Skeletal muscle tissue (tissue), 4 donors: Measurements from ENCODE around the gene LYL1. TPM values are rescaled to one million over a fixed set of nuclear protein-coding genes. Genes with fewer than 3 reads are reported as not detected.

Experiments used
- H3K27ac ChIP-seq: one replicate; pipeline ENCODE4 v1.7.0; 2013; ENCODE audit warnings: mild to moderate bottlenecking, low read depth, low read length, inconsistent platforms
- H3K27me3 ChIP-seq, 3 donors: one replicate each; pipeline ENCODE4 v1.7.0; 2013; ENCODE audit warnings: low read length in 3 of 3; ENCODE audit not compliant: control insufficient read depth in 3 of 3, insufficient read depth in 3 of 3
- H3K36me3 ChIP-seq, 3 donors: one replicate each; pipeline ENCODE4 v1.7.0; 2013; ENCODE audit warnings: low read length in 3 of 3; ENCODE audit not compliant: control insufficient read depth in 3 of 3, insufficient read depth in 3 of 3
- H3K4me1 ChIP-seq, 3 donors: one replicate each; pipeline ENCODE4 v1.7.0; 2013; ENCODE audit warnings: low read length in 3 of 3, mild to moderate bottlenecking in 3 of 3; ENCODE audit not compliant: control insufficient read depth in 3 of 3, insufficient read depth in 3 of 3
- H3K4me3 ChIP-seq, 3 donors: one replicate each; pipeline ENCODE4 v1.7.0; 2013; ENCODE audit warnings: low read length in 3 of 3
- H3K9ac ChIP-seq, 3 donors: one replicate each; pipeline ENCODE4 v1.7.0; 2013; ENCODE audit warnings: low read length in 3 of 3, mild to moderate bottlenecking in 3 of 3, moderate library complexity in 2 of 3, low read depth in 1 of 3
- H3K9me3 ChIP-seq, 3 donors: one replicate each; pipeline ENCODE4 v1.7.0; 2013; ENCODE audit warnings: low read length in 3 of 3; ENCODE audit not compliant: control insufficient read depth in 3 of 3
- total RNA-seq: library from RNA; depleted of rRNA; stranded (reverse); fragments of >200 nt; gene quantifications from one replicate; pipeline ENCODE4 v1.2.3, GENCODE V29; 2014
- donor health status: Osteomylitis.

LYL1 gene
- total RNA-seq, 1 donor from 2014 or later, result 13.6 TPM

DNA sequence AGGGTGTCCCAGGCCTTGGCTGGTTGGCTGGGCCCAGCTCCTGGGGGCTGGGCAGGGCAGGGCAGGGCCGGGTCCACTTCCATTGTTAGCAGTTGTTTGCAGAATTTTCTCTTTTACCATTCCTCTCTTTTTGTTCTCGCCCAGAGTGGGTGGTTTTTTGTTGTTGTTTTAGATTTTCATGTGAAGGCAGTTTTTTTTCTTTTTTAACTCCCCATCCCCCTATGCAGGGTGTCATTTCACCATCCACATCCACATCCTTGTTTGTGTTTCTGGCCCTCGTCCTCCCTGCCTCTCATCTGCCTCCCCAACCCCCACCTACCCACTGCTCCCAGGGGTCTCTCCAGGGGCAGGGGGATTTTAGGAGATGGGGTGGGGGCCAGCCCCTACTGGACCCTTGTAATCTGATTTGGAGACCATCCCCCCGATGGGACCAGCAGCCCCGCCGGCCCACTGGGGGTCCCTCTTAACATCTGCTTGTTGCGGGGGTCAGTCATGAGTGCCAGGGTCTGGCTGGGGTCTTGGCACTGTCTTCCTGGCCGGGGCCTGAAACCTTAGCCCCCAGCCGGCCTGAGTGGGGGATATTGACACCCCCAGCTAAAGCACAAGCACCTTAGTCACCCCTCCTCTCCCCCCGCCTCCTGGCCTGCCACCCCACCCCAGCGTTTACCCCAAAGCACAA lies 37.1 kb upstream of the LYL1 start:
- Histone ChIP-seq H3K9ac (no peak overlapping the region), H3K27me3 (no peaks in the 10 kb centered on the region), H3K36me3 (peaks cover 40 to 48% (median 47%) of the 10 kb centered on the region in 3 donors), H3K4me1 (peaks cover 0 to 4% (median under 1%) of the 10 kb centered on the region in 3 donors), H3K4me3 (no peak overlapping the region), H3K9me3 (no peaks in the 10 kb centered on the region), H3K27ac (no peak overlapping the region)

- no peak overlapping the region for H3K9ac ChIP-seq
- H3K4me1 ChIP-seq, result peaks cover 0 to 4% (median 4%) of the 10 kb centered on the region in 3 donors
- H3K9me3 ChIP-seq, result no peaks in the 10 kb centered on the region
- H3K36me3 ChIP-seq, result peaks cover 34 to 39% (median 38%) of the 10 kb centered on the region in 3 donors
- H3K4me3 ChIP-seq, result no peak overlapping the region
- H3K27ac ChIP-seq, result no peak overlapping the region
- no peaks in the 10 kb centered on the region for H3K27me3 ChIP-seq
Measured at GRCh38 chr19:13138916-13139198, 36.2 kb upstream of the LYL1 start.

GRCh38 chr19:13138171-13138915 lies 35.7 kb upstream of the LYL1 start:
- no peak overlapping the region for H3K9ac ChIP-seq
- no peak overlapping the region for H3K27ac ChIP-seq
- no peaks in the 10 kb centered on the region for H3K9me3 ChIP-seq
- H3K36me3 ChIP-seq, result peaks cover 34 to 36% (median 35%) of the 10 kb centered on the region in 3 donors
- no peaks in the 10 kb centered on the region for H3K27me3 ChIP-seq
- H3K4me3 ChIP-seq, result no peak overlapping the region
- H3K4me1 ChIP-seq, result peaks cover 0 to 4% (median 4%) of the 10 kb centered on the region in 3 donors

DNA sequence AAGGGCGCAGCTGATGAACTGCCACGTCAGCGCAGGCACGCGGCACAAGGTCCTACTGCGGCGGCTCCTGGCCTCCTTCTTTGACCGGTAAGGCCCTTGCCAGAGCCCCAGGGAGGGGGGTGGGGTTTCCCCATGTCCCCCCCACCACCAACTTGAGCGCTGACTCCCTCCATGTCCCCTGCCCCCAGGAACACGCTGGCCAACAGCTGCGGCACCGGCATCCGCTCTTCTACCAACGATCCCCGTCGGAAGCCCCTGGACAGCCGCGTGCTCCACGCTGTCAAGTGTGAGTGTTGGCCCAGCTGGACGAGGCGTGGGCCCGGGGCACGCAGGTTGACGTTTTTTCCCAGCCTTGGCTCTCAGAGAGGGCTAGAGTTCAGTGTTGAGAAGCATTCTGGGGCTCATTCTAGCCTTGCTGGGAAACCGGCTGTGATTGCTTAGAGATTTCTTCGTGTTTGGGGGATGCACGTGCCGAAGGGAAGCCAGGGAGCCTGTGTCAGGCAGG lies 34.7 kb upstream of the LYL1 start:
- Histone ChIP-seq H3K27me3 (no peaks in the 10 kb centered on the region), H3K36me3 (peaks cover 33 to 36% (median 36%) of the 10 kb centered on the region in 3 donors), H3K4me3 (no peak overlapping the region), H3K27ac (no peak overlapping the region), H3K4me1 (peaks cover 0 to 4% (median 0%) of the 10 kb centered on the region in 3 donors), H3K9me3 (no peaks in the 10 kb centered on the region), H3K9ac (no peak overlapping the region)

GRCh38 chr19:13135068-13136062 lies 32.7 kb upstream of the LYL1 start:
- H3K27me3 ChIP-seq, result no peaks in the 10 kb centered on the region
- H3K9ac ChIP-seq, result peak overlapping the region in 1 of 3 donors; percentile 20
- H3K9me3 ChIP-seq, result no peaks in the 10 kb centered on the region
- peaks cover 30 to 35% (median 33%) of the 10 kb centered on the region in 3 donors for H3K36me3 ChIP-seq
- no peak overlapping the region for H3K4me3 ChIP-seq
- peaks cover 0 to 4% (median 0%) of the 10 kb centered on the region in 3 donors for H3K4me1 ChIP-seq
- H3K27ac ChIP-seq, result no peak overlapping the region

DNA sequence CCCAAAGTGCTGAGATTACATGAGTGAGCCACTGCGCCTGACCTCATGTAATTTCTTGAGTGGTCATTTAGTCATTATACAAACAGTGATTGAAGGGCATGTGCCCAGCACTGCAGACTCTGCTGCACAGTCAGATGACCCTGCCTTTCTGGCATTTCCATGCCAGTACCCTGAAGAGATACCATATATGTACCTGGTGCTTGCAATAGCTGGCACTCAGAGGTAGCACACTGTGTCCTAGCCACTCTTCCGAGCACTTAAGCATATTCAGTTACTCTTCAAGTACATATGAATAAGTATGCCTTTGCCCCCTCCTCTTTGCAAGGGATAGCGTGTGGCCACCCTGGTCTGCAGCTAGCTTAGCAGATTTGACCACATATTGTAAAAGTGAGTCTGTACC lies 32.0 kb upstream of the LYL1 start:
- Histone ChIP-seq H3K27me3 (no peaks in the 10 kb centered on the region), H3K9me3 (no peaks in the 10 kb centered on the region), H3K4me1 (peaks cover 0 to 4% (median 0%) of the 10 kb centered on the region in 3 donors), H3K4me3 (no peak overlapping the region), H3K27ac (no peak overlapping the region), H3K36me3 (peaks cover 30 to 35% (median 33%) of the 10 kb centered on the region in 3 donors), H3K9ac (peak overlapping the region in 1 of 3 donors; percentile 20)

DNA sequence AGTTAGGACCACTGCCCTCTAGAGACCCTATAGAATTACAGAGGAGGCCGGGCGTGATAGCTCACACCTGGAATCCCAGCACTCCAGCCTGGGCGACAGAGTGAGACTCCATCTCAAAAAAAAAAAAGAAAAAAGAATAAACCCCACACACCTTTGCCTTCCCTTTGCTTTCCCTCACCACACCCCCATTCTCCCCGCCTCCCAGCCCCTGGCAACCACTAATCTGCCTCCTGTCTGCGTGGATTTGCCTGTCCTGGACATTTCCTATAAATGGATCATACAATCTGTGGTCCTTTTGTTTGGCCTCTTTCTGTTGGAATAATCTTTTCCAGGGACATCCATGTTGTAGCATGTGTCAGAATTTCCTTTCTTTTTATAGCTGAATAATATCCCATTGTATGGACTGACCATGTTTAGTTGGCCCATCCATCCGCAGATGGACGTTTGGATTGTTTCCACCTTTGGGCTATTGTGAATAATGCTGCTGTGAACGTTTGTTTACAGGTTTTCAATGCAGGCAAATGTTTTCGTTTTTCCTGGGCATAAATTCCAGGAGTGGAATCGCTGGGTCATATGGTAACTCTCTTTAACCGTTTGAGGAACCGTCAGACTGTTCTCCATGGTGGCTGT lies 30.7 kb upstream of the LYL1 start:
- no peak overlapping the region for H3K4me3 ChIP-seq
- H3K36me3 ChIP-seq, result peaks cover 24 to 32% (median 29%) of the 10 kb centered on the region in 3 donors
- H3K27ac ChIP-seq, result no peak overlapping the region
- no peaks in the 10 kb centered on the region for H3K9me3 ChIP-seq
- H3K4me1 ChIP-seq, result peaks cover 0 to 7% (median 0%) of the 10 kb centered on the region in 3 donors
- no peak overlapping the region for H3K9ac ChIP-seq
- H3K27me3 ChIP-seq, result no peaks in the 10 kb centered on the region

DNA sequence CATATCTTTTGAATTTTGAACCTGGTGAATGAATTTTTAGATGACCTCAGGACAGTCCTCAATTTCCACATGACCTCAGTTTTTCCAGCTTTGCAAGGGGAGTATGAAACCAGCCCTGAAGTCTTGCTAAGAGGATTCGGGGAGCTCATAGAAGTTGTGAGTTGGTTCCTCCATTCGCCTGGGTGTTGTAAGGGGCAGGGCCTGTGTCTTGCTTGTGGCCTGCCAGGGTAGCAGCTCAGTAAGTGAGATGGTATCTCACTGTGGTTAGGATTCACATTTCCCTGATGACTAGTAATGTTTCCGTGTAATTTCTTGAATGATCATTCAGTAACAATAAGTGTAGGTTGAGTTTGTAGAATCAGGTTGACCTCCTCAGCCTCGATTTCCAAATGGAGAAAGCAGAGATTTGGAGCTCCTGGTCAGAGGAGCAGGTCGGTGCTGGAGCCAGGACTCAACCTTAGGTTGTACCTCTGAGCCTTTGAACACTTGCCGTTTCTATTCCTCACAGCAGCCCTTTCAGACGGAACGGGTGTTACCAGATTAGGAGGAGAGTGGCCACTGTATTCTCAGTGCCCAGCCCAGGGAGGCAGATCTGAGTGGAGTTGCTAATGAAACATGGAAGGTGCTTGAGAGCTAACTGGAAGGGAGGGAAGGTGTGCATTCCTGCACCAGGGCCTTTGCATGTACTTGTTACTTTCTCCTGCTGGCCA lies 30.0 kb upstream of the LYL1 start:
- Histone ChIP-seq H3K9ac (peak overlapping the region in 1 of 3 donors; percentile 3), H3K36me3 (peaks cover 17 to 25% (median 22%) of the 10 kb centered on the region in 3 donors), H3K9me3 (no peaks in the 10 kb centered on the region), H3K4me3 (no peak overlapping the region), H3K4me1 (peaks cover 0 to 7% (median 0%) of the 10 kb centered on the region in 3 donors), H3K27me3 (no peaks in the 10 kb centered on the region), H3K27ac (no peak overlapping the region)
